GM12874 (cell line): ENCODE results near the gene AJAP1.

Source experiments
- TF ChIP-seq, protein P1 (sequence below): IDR thresholded peaks from 2 replicates; pipeline ENCODE4 v1.5.1; 2011; ENCODE audit warnings: low read depth, mild to moderate bottlenecking, control low read depth, low read length, moderate library complexity; ENCODE audit not compliant: insufficient read depth

The AJAP1 gene

DNA sequence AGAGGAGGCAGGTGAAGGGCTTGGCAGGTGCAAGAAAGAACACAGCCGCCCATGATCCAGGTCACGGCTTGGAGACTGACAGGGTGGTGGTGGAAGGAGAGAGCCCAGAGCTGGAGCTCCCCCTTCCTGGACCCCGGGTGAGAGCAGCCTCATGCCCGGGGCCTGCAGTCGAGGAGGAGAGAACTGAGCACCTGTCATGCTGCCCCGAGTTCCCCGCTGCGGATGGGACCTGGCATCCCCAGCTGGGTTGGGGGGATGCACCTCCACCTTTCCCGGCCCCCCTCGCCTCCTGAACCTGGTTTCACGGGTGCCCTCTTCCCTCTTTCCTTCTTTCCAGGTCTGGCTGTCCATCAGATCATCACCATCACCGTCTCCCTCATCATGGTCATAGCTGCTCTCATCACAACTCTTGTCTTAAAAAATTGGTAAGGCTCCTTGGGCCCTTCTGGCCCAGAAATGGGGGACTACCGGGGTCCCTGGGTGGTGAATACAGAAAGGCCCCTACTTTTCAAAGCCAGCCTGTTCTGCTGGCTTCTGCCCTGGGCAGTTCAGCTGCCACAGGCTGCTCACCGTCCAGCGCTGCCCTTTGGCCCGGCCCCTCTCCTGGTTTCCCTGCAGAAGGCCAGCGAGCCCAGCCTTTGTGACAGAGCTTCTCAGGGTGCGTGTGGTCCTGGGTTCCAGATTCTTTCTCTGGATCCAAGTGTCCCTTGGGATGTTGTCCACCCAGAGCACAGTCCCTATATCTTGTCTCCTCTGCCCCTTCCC is 115.3 kb downstream of the AJAP1 start:
- TF ChIP-seq, protein P1, sequence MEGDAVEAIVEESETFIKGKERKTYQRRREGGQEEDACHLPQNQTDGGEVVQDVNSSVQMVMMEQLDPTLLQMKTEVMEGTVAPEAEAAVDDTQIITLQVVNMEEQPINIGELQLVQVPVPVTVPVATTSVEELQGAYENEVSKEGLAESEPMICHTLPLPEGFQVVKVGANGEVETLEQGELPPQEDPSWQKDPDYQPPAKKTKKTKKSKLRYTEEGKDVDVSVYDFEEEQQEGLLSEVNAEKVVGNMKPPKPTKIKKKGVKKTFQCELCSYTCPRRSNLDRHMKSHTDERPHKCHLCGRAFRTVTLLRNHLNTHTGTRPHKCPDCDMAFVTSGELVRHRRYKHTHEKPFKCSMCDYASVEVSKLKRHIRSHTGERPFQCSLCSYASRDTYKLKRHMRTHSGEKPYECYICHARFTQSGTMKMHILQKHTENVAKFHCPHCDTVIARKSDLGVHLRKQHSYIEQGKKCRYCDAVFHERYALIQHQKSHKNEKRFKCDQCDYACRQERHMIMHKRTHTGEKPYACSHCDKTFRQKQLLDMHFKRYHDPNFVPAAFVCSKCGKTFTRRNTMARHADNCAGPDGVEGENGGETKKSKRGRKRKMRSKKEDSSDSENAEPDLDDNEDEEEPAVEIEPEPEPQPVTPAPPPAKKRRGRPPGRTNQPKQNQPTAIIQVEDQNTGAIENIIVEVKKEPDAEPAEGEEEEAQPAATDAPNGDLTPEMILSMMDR: no peak

DNA sequence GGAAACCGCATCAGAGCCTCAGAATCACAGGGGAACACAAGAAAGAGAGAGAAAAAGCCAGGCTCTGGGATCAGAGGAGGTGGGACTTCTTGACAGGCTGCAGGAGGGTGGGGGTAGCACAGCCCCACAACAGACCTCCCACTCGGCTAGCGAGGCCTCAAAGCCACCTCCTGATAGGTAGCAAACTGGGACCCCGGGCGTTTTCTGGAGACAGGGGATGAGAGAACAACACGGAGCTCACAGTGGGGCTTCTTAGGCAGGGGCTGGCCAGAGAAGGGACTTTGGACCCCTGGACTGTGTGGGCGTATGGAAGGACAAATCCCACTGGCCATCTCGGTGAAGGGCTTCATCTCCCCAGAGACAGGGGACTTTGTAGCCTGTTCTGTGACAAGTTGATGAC is 116.3 kb downstream of the AJAP1 start:
- TF ChIP-seq, protein P1: no peak

DNA sequence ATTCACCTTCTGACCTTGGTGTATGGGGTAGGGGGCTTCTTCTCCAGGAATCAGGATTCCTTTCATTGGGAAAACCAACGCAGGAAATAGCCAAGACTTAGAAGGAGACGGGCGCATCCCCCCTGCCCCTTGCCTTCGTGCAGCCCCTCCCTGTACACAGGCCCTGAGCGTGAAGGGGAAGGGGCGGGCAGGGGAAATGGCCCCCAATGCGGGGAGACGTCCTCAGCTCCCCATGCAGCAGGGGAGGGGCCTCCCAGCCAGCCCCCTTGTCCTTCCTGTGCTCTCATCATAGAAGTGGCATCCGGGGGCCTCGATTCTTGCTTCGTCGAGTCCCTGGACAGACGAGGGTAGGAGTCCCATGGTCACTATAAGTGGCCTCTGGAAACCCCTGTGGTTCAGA is 116.9 kb downstream of the AJAP1 start:
- TF ChIP-seq, protein P1: no peak

DNA sequence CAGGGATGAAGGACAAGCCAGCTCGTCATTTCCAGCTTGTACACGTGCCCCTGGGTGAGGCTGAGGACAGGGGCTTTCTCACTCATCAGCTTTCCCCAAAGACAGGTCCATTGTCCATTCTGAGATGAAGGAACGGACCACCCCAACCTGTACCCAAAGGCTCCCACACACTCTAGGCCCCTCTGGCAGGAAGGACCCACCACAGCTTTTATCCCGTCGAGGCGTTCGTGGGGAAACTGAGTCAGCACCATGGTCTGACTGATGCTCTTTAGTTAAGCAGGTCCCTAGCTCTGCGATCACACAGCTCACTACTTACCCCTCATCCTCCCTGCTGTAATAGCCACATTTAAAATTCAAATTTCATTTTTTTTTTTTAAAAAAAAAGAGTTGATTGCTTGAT is 117.3 kb downstream of the AJAP1 start:
- TF ChIP-seq, protein P1: no peak

DNA sequence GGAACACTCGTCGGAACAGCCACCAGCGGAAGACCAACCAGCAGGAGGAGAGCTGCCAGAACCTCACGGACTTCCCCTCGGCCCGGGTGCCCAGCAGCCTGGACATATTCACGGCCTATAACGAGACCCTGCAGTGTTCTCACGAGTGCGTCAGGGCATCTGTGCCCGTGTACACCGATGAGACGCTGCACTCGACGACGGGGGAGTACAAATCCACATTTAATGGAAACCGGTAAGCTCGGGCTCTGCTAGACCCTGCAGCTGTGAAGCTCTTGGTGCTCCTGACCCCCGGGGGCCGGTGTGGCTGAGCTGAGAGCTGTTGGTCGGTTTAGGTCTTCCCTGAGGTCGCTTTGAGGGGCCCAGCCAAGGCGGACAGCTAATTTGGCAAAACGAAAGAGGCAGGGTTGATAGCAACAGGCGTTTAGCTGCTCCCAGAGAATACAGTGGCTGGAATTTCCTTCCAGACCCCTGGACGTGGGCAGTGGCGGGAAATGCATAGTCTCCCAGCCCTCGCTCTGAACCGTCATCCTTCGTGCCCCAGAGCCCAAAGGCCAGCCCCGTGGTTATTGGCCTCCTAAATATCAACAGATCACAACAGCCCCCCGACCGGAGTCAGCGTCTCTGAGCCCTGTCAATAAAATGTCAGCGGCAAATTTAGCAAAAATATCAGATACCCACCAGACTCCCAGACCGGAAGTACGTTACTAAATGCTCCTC is 118.0 kb downstream of the AJAP1 start:
- TF ChIP-seq, protein P1: no peak

DNA sequence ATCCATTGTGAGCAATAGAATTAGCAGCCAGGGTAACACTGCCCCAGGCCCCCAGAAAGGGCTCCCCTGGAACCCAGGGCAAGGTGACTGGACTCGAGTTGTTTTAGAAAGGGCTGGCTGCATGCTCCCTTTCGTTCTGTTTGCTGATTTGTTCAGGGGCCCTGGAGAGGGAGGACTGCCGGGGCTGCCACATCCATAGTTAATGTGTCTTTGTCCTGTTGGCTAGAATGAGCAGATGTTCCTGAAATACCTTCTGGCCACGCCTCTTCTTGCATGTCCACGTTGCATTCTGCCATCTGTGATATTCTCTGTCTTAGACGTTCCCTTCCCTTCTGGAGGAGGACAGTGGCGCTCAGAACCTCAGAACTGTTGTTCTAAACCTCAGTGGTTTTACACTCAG is 118.8 kb downstream of the AJAP1 start:
- TF ChIP-seq, protein P1: no peak

DNA sequence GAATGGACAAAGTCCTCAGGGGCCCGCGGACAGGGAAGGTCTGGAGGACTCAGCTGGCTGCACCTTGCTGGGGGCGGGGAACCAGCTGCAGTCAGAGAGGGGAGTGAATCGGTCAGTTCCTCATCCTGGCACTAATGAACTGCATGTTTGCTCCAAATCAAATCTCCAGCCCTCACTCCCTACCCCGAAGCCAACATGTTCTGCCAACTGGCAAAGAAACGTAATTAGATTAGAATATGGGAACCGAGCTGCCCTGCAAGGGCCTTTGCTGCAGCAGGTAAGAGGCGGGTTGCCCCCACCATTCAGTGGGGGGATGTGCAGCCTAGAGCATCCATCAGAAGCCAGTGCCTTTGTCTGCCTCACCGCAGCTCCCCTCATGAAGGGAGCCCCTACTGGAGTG is 121.1 kb downstream of the AJAP1 start:
- TF ChIP-seq, protein P1: no peak
